Transverse colon (tissue), 4 donors: ENCODE measurements around the gene OXNAD1. TPM values are rescaled to one million over a fixed set of nuclear protein-coding genes. Genes with fewer than 3 reads are reported as not detected.

ENCODE experiments used
- DNase-seq: peaks from one replicate; pipeline ENCODE4 v3.0.0-alpha.2; 2019
- H3K27ac ChIP-seq, 4 donors: fragments of 200-600 bp; sonication (generic); 2 replicates each; pipeline ENCODE4 v1.5.1; 2016 to 2018; ENCODE audit warnings: inconsistent platforms in 4 of 4
- H3K27me3 ChIP-seq: fragments of 200-600 bp; sonication (generic); 2 replicates; pipeline ENCODE4 v1.5.1; 2017; ENCODE audit warnings: inconsistent platforms
- H3K36me3 ChIP-seq, 4 donors: fragments of 200-600 bp; sonication (generic); 2 replicates each; pipeline ENCODE4 v1.5.1; 2017 to 2019; ENCODE audit warnings: inconsistent platforms in 4 of 4
- H3K4me1 ChIP-seq, 4 donors: fragments of 200-600 bp; sonication (generic); 2 replicates each; pipeline ENCODE4 v1.5.1; 2017 to 2020; ENCODE audit warnings: inconsistent platforms in 4 of 4
- H3K4me3 ChIP-seq, 4 donors: fragments of 200-600 bp; sonication (generic); 1 replicate in 1 of 4; 2 replicates in 3 of 4; pipeline versions ENCODE4 v1.5.1 to v1.6.1; 2017 to 2019; ENCODE audit warnings: inconsistent platforms in 4 of 4
- H3K9me3 ChIP-seq, 2 donors: fragments of 200-600 bp; sonication (generic); 2 replicates each; pipeline ENCODE4 v1.5.1; 2017 to 2019; ENCODE audit warnings: inconsistent platforms in 2 of 2
- EP300 ChIP-seq: sonication (generic); formaldehyde crosslinking; IDR thresholded peaks from one replicate; pipeline ENCODE4 v1.6.1; 2017; ENCODE audit warnings: antibody characterized with exemption, low read depth
- POLR2A ChIP-seq: fragments of 450-650 bp; IDR thresholded peaks from one replicate; pipeline ENCODE4 v1.6.1; 2016; ENCODE audit warnings: antibody characterized with exemption, mild to moderate bottlenecking, moderate library complexity
- POLR2AphosphoS5 ChIP-seq, 3 donors: sonication (generic); formaldehyde crosslinking; IDR thresholded peaks; one replicate each; pipeline ENCODE4 v1.6.1; 2016; ENCODE audit warnings: antibody characterized with exemption in 3 of 3
- WGBS, 2 donors: methylation state at CpG; one replicate each; pipeline ENCODE4 v1.1.5; 2018; ENCODE audit warnings: low coverage in 1 of 2; 5-methylcytosine and 5-hydroxymethylcytosine counted together
- in situ Hi-C, 4 donors: fragments of 200-750 bp; cut with MboI; loops; one replicate each; pipeline versions ENCODE4 v1.15.0 to v1.15.1; 2017; ENCODE audit warnings: low sequenced_read_pairs in 3 of 4, low pct_ligation_motif_present in 1 of 4, low pct_unique_long_range_greater_than_20kb in 1 of 4
- intact Hi-C: fragments of 100-400 bp; cut with DNase I; formaldehyde crosslinking; loops from one replicate; pipeline ENCODE4 v1.15.1; 2023; ENCODE audit warnings: low total_unique reads
- total RNA-seq, 4 donors: library from RNA; depleted of rRNA; stranded (reverse); fragments of >200 nt; gene quantifications; one replicate each; pipeline ENCODE4 v1.1.0, GENCODE V29; 2016
- TF ChIP-seq, protein P1 (sequence below), 5 experiments: fragments of 200-600 bp in 3 of 5; fragments of 450-650 bp in 2 of 5; sonication (generic) in 3 of 5; IDR thresholded peaks; 1 replicate in 2 of 5; 2 replicates in 3 of 5; pipeline ENCODE4 v1.5.1; 2016 to 2017; ENCODE audit warnings: antibody characterized with exemption in 5 of 5, inconsistent platforms in 3 of 5, mild to moderate bottlenecking in 2 of 5, moderate library complexity in 1 of 5

Gene OXNAD1
- total RNA-seq, 4 donors from 2014 or later: 20.6 to 91.1 (median 40.0) TPM

DNA sequence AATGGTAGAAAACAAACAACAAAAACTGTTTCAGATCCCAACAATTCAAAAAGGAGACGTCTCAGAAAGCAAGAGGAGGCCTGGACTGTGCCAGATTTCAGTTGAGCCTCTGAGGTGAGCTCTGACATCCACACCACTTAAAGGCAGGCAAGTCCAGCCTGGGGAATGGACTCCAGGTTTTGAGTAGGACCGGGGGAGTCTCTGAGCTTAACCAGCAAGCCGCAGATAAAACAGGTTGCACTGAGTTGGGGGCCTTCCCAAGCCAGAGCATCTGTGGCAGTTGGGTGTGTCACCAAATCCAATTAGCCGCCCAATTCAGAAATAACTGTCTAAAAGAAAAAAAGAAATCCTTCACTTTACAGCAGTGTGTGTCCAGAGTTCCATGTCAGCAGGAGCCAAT is 54.7 kb downstream of the OXNAD1 start:
- Histone ChIP-seq H3K4me3 (no peak overlapping the region), H3K4me1 (peaks cover 0 to 5% (median 2%) of the 10 kb centered on the region in 4 donors), H3K9me3 (no peaks in the 10 kb centered on the region), H3K27ac (peak overlapping the region in 1 of 4 donors; percentile 63), H3K27me3 (no peaks in the 10 kb centered on the region), H3K36me3 (peaks cover 0 to 6% (median 0%) of the 10 kb centered on the region in 4 donors)
- intact Hi-C loops: no loop called here
- no peak for DNase-seq
- TF ChIP-seq POLR2AphosphoS5 (IDR thresholded peaks at IDR 0.05) (no peak), EP300 (no peak)
- in situ Hi-C loops: no loop called here
- WGBS, 2 donors: 91 to 95% methylated on average over 3 to 4 of the region's 4 CpGs

DNA sequence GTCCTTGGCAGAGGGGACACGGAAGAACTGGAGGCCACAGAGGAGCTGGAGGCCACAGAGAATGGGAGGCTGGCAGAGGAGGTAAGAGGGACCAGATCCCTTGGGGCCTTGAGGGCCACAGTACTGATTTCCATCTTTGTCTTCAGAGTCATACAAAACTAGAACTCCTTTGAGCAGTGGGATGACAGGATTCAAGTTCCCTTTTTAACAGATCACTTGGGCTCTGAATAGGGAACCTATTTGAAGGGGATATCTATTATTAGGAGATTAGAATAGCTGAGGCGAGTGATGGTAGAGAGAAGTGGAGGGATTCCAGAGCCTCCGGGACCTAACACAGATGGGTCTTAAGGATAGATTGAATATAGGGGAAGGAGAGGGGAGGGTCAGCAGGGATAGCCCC is 55.7 kb downstream of the OXNAD1 start:
- Histone ChIP-seq H3K9me3 (no peaks in the 10 kb centered on the region), H3K4me1 (peaks cover 0 to 5% (median 2%) of the 10 kb centered on the region in 4 donors), H3K4me3 (no peak overlapping the region), H3K36me3 (peaks cover 0 to 6% (median 0%) of the 10 kb centered on the region in 4 donors), H3K27me3 (no peaks in the 10 kb centered on the region), H3K27ac (no peak overlapping the region)
- no peak for DNase-seq
- intact Hi-C loops: no loop called here
- in situ Hi-C loops: no loop called here
- no peak for TF ChIP-seq EP300
- TF ChIP-seq POLR2AphosphoS5 (IDR thresholded peaks at IDR 0.05): no peak
- TF ChIP-seq POLR2A: no peak
- TF ChIP-seq, protein P1, sequence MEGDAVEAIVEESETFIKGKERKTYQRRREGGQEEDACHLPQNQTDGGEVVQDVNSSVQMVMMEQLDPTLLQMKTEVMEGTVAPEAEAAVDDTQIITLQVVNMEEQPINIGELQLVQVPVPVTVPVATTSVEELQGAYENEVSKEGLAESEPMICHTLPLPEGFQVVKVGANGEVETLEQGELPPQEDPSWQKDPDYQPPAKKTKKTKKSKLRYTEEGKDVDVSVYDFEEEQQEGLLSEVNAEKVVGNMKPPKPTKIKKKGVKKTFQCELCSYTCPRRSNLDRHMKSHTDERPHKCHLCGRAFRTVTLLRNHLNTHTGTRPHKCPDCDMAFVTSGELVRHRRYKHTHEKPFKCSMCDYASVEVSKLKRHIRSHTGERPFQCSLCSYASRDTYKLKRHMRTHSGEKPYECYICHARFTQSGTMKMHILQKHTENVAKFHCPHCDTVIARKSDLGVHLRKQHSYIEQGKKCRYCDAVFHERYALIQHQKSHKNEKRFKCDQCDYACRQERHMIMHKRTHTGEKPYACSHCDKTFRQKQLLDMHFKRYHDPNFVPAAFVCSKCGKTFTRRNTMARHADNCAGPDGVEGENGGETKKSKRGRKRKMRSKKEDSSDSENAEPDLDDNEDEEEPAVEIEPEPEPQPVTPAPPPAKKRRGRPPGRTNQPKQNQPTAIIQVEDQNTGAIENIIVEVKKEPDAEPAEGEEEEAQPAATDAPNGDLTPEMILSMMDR (IDR thresholded peaks at IDR 0.05): no peak
- WGBS, 2 donors: 85 to 100% methylated on average over 2 to 3 of the region's 3 CpGs

DNA sequence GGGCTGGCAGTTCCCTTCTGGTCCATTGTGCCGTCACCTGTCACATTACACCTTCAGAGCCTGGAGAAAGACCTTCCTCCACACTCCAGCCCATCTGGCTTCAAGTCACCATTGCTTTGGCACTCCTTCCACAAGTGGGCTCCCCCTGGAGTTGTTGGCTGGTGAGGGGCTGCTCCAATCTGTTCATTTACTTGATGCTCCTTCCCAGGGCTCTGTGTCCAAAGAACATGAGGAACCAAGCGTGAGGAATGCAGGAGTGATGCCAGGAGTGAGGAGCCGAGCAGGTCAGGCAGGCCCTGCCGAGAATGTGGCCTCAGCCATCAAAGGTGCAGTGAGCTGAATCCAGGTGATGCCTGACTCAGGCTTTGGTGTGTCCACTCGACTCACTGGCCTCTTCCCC is 57.2 kb downstream of the OXNAD1 start:
- intact Hi-C loops (no loop called here), in situ Hi-C loops (no loop called here)
- peaks cover 0 to 6% (median 0%) of the 10 kb centered on the region in 4 donors for H3K36me3 ChIP-seq
- H3K4me3 ChIP-seq: no peak overlapping the region
- peaks cover 0 to 5% (median 2%) of the 10 kb centered on the region in 4 donors for H3K4me1 ChIP-seq
- DNase-seq: no peak
- TF ChIP-seq, protein P1 (IDR thresholded peaks at IDR 0.05): no peak
- TF ChIP-seq POLR2AphosphoS5 (IDR thresholded peaks at IDR 0.05) (no peak), POLR2A (no peak), EP300 (no peak)
- H3K9me3 ChIP-seq: no peaks in the 10 kb centered on the region
- 91% methylated on average over 5 of the region's 5 CpGs; no CpG with 5 or more reads in 1 of the 2 donors for WGBS, 2 donors
- no peaks in the 10 kb centered on the region for H3K27me3 ChIP-seq
- H3K27ac ChIP-seq: no peak overlapping the region

DNA sequence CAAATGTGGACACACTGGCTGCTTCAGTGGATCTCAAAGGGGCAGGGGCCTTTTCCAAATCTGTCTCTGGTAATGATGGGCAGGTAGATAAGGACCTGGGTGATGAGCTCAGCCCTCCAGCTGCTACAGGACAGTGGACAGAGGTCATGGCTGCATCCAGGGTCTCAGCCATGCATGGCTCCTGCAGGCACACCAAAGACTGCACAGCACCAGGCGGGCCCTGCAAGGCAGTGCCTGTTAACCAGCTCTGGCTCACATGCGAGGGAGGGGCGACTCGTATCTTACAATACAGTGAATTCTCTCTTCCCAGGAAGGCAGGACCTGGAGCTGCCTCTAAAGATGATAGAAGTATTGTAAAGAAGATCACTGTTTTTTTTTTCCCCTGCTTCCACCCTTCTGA is 58.7 kb downstream of the OXNAD1 start:
- no peaks in the 10 kb centered on the region for H3K27me3 ChIP-seq
- TF ChIP-seq POLR2A (no peak), POLR2AphosphoS5 (IDR thresholded peaks at IDR 0.05) (no peak), EP300 (no peak)
- TF ChIP-seq, protein P1 (IDR thresholded peaks at IDR 0.05): no peak
- intact Hi-C loops (no loop called here), in situ Hi-C loops (no loop called here)
- H3K4me1 ChIP-seq: peaks cover 0 to 4% (median under 1%) of the 10 kb centered on the region in 4 donors
- H3K4me3 ChIP-seq: no peak overlapping the region
- H3K36me3 ChIP-seq: peaks cover 0 to 6% (median 0%) of the 10 kb centered on the region in 4 donors
- no peaks in the 10 kb centered on the region for H3K9me3 ChIP-seq
- WGBS, 2 donors: 83 to 91% methylated on average over 3 to 4 of the region's 4 CpGs
- H3K27ac ChIP-seq: no peak overlapping the region
- no peak for DNase-seq

DNA sequence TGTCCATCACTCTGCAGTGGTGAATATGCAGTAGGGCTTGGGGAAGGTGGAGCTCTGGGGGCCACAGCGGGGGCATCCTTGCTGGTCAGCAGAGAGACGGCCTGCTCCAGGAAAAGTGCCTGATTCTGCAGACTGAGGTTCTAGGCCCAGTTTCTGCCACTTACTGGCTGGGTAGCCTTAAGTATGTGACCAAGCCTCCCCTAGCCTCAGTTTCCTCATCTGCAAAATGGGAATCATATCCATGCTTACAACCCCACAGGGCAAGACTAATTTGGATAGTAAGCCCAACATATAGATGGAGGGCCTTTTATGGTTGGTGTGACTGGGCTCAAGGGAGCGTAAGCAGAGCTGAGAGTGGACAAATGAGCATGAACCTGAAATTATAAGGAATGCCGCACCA is 60.8 kb downstream of the OXNAD1 start:
- 93% methylated on average over 4 of the region's 4 CpGs; no CpG with 5 or more reads in 1 of the 2 donors for WGBS, 2 donors
- no peak for DNase-seq
- Histone ChIP-seq H3K9me3 (peaks cover under 1 to 1% of the 10 kb centered on the region in 2 donors), H3K4me1 (no peaks in the 10 kb centered on the region), H3K36me3 (no peaks in the 10 kb centered on the region), H3K27me3 (no peaks in the 10 kb centered on the region), H3K4me3 (no peak overlapping the region), H3K27ac (no peak overlapping the region)
- in situ Hi-C loops (no loop called here), intact Hi-C loops (no loop called here)
- no peak for TF ChIP-seq POLR2AphosphoS5 (IDR thresholded peaks at IDR 0.05)
- no peak for TF ChIP-seq EP300
- TF ChIP-seq, protein P1 (IDR thresholded peaks at IDR 0.05): no peak
- no peak for TF ChIP-seq POLR2A
